Cardiac muscle cell (in vitro differentiated cells and primary cell): ENCODE data around the gene ACTN1. TPM values are rescaled to one million over a fixed set of nuclear protein-coding genes. Genes with fewer than 3 reads are reported as not detected.

Experiments used
- DNase-seq, 2 donors: peaks; one replicate each; pipeline versions ENCODE4 v3.0.0 to v3.0.0-alpha.2; 2010 to 2017; ENCODE audit warnings: low read depth in 1 of 2, low spot score in 1 of 2
- H3K27ac ChIP-seq: fragments of 200-600 bp; sonication (generic); 2 replicates; pipeline ENCODE4 v1.5.1; 2016
- H3K27me3 ChIP-seq: fragments of 200-600 bp; sonication (generic); 2 replicates; pipeline ENCODE4 v1.6.0; 2016; ENCODE audit warnings: control low read depth
- H3K36me3 ChIP-seq: fragments of 200-600 bp; sonication (generic); 2 replicates; pipeline ENCODE4 v1.5.1; 2016; ENCODE audit warnings: control low read depth
- H3K4me1 ChIP-seq: fragments of 200-600 bp; sonication (generic); 2 replicates; pipeline ENCODE4 v1.8.1; 2017; ENCODE audit warnings: low read depth, mild to moderate bottlenecking, mixed run types
- H3K4me3 ChIP-seq: fragments of 200-600 bp; sonication (generic); 2 replicates; pipeline ENCODE4 v1.5.1; 2016; ENCODE audit warnings: mild to moderate bottlenecking
- H3K9me3 ChIP-seq: fragments of 200-600 bp; sonication (generic); 2 replicates; pipeline ENCODE4 v1.5.1; 2017; ENCODE audit warnings: low read depth, mild to moderate bottlenecking, control low read depth
- CTCF ChIP-seq: IDR thresholded peaks from 2 replicates; pipeline ENCODE4 v1.5.1; 2012; ENCODE audit warnings: low read depth, mild to moderate bottlenecking, low read length
- polyA plus RNA-seq: library from polyadenylated mRNA; unstranded; fragments of >200 nt; fragmentation: Nextera tagmentation; extraction: Ambion mirVana; gene quantifications from 2 replicates; pipeline ENCODE4 v1.2.1, GENCODE V29; 2016
- total RNA-seq: library from RNA; depleted of rRNA; stranded (reverse); fragments of >200 nt; gene quantifications from 2 replicates; pipeline ENCODE4 v1.2.3, GENCODE V29; 2016

Gene ACTN1
- total and polyA plus RNA-seq, 2 experiments from 2014 or later = 167 to 202 TPM

GRCh38 chr14:68936476-68936875 lies 42.6 kb downstream of the ACTN1 start:
- H3K27ac ChIP-seq = peak overlapping the region; percentile 6

GRCh38 chr14:68935761-68936214 lies 43.3 kb downstream of the ACTN1 start:
- no peaks in the 10 kb centered on the region for H3K36me3 ChIP-seq
- H3K27ac ChIP-seq = peak overlapping the region; percentile 61
- peak in 1 of 2 donors; percentile 61 for DNase-seq
- H3K4me1 ChIP-seq = peaks cover 69% of the 10 kb centered on the region
- TF ChIP-seq CTCF = no peak
- H3K27me3 ChIP-seq = no peaks in the 10 kb centered on the region
- no peaks in the 10 kb centered on the region for H3K9me3 ChIP-seq
- no peak overlapping the region for H3K4me3 ChIP-seq

More at GRCh38 chr14:68936476-68936875, 42.6 kb downstream of the ACTN1 start:
- no peak for TF ChIP-seq CTCF
- Histone ChIP-seq H3K27me3 (no peaks in the 10 kb centered on the region), H3K4me1 (peaks cover 66% of the 10 kb centered on the region), H3K36me3 (no peaks in the 10 kb centered on the region), H3K4me3 (no peak overlapping the region), H3K9me3 (no peaks in the 10 kb centered on the region)
- DNase-seq = peak in 1 of 2 donors; percentile 46

GRCh38 chr14:68934066-68934465 lies 45.0 kb downstream of the ACTN1 start:
- no peak for TF ChIP-seq CTCF
- Histone ChIP-seq H3K4me3 (no peak overlapping the region), H3K9me3 (no peaks in the 10 kb centered on the region), H3K4me1 (peaks cover 70% of the 10 kb centered on the region), H3K27ac (no peak overlapping the region), H3K27me3 (no peaks in the 10 kb centered on the region), H3K36me3 (no peaks in the 10 kb centered on the region)
- DNase-seq = no peak

GRCh38 chr14:68932686-68933085 lies 46.4 kb downstream of the ACTN1 start:
- H3K36me3 ChIP-seq = no peaks in the 10 kb centered on the region
- H3K27ac ChIP-seq = peak overlapping the region; percentile 24
- DNase-seq = no peak
- no peaks in the 10 kb centered on the region for H3K9me3 ChIP-seq
- TF ChIP-seq CTCF = no peak
- peaks cover 66% of the 10 kb centered on the region for H3K4me1 ChIP-seq
- H3K27me3 ChIP-seq = no peaks in the 10 kb centered on the region
- no peak overlapping the region for H3K4me3 ChIP-seq

- TF ChIP-seq CTCF = no peak
- DNase-seq = no peak
- no peaks in the 10 kb centered on the region for H3K27me3 ChIP-seq
- H3K4me3 ChIP-seq = no peak overlapping the region
- H3K9me3 ChIP-seq = no peaks in the 10 kb centered on the region
- H3K36me3 ChIP-seq = no peaks in the 10 kb centered on the region
- peaks cover 62% of the 10 kb centered on the region for H3K4me1 ChIP-seq
- H3K27ac ChIP-seq = peak overlapping the region; percentile 82
Observed at GRCh38 chr14:68932231-68932630, 46.9 kb downstream of the ACTN1 start.

GRCh38 chr14:68931474-68932051 lies 47.5 kb downstream of the ACTN1 start:
- DNase-seq = peak in 1 of 2 donors; percentile 53
- peaks cover 55% of the 10 kb centered on the region for H3K4me1 ChIP-seq
- no peaks in the 10 kb centered on the region for H3K9me3 ChIP-seq
- no peaks in the 10 kb centered on the region for H3K27me3 ChIP-seq
- H3K36me3 ChIP-seq = no peaks in the 10 kb centered on the region
- no peak for TF ChIP-seq CTCF
- H3K27ac ChIP-seq = peak overlapping the region; percentile 82
- no peak overlapping the region for H3K4me3 ChIP-seq
